HepG2 (cell line): ENCODE data around the gene MARCHF6. TPM values are rescaled to one million over a fixed set of nuclear protein-coding genes. Genes with fewer than 3 reads are reported as not detected.

ENCODE experiments used
- ATAC-seq: fragments of 200-7000 bp; cut with Tn5 transposase; 3 replicates; pipeline ENCODE4 v1.9.1; 2020; ENCODE audit warnings: mild to moderate bottlenecking, moderate library complexity
- BruUV-seq: library from RNA; stranded (reverse); fragments of 400-500 nt; replicated peaks from 2 replicates; lab custom pipeline; 2021; lab: Mats Ljungman, UMichigan
- CTCF ChIA-PET: fragments of 300-600 bp; formaldehyde crosslinking; extraction: SDS; loops from one replicate; lab custom pipeline; 2021; ENCODE audit warnings: low total read pairs, inconsistent platforms, low intra/inter-chr PET ratio; lab: Yijun Ruan, JAX
- POLR2A ChIA-PET: fragments of 350-600 bp; sonication (Branson Sonifier 250); formaldehyde crosslinking; loops from one replicate; lab custom pipeline; 2020; ENCODE audit warnings: antibody characterized with exemption, inconsistent platforms; lab: Yijun Ruan, JAX
- DNase-seq: peaks from one replicate; pipeline ENCODE4 v3.0.0-alpha.2; 2015; ENCODE audit warnings: low spot score
- FAIRE-seq: peaks from 3 replicates; lab custom pipeline; 2011; peaks lifted over from hg19 to GRCh38; lab: Jason Lieb, UNC
- H2AFZ ChIP-seq: one replicate; pipeline ENCODE4 v1.6.1; 2011; ENCODE audit warnings: low read length, inconsistent platforms
- H3K27ac ChIP-seq: fragments of 300-600 bp; 3 replicates; pipeline ENCODE4 v1.8.0; 2011; ENCODE audit warnings: mixed run types, mild to moderate bottlenecking, mixed read lengths, low read length, inconsistent platforms; ENCODE audit not compliant: insufficient read depth; ENCODE audit errors: extremely low read length
- H3K27me3 ChIP-seq, 2 experiments: fragments of 200-600 bp in 1 of 2; 2 replicates in 1 of 2; 3 replicates in 1 of 2; pipeline versions ENCODE4 v1.6.0 to v1.8.0; 2011; ENCODE audit warnings: low read length in 2 of 2, mild to moderate bottlenecking in 2 of 2, moderate library complexity in 2 of 2, inconsistent platforms in 1 of 2; ENCODE audit not compliant: insufficient read depth in 2 of 2, control insufficient read depth in 1 of 2
- H3K36me3 ChIP-seq, 2 experiments: fragments of 200-600 bp in 1 of 2; replicated peaks in 1 of 2; 2 replicates in 1 of 2; 3 replicates in 1 of 2; pipeline versions ENCODE4 v1.5.1 to v1.8.0; 2011; ENCODE audit warnings: low read length in 2 of 2, inconsistent platforms in 1 of 2; ENCODE audit not compliant: insufficient read depth in 2 of 2, control insufficient read depth in 1 of 2
- H3K4me1 ChIP-seq: 2 replicates; pipeline ENCODE4 v1.5.1; 2012; ENCODE audit warnings: low read length, inconsistent platforms; ENCODE audit not compliant: insufficient read depth
- H3K4me2 ChIP-seq: 2 replicates; pipeline ENCODE4 v1.6.0; 2011; ENCODE audit warnings: low read depth, low read length, inconsistent platforms
- H3K4me3 ChIP-seq, 3 experiments: fragments of 200-600 bp in 1 of 3; sonication (generic), shearing (Covaris generic) in 1 of 3; replicated peaks in 1 of 3; 2 replicates each; pipeline ENCODE4 v1.5.1; 2011 to 2016; ENCODE audit warnings: low read length in 3 of 3, inconsistent platforms in 2 of 3, low read depth in 2 of 3, mild to moderate bottlenecking in 2 of 3, control low read depth in 1 of 3, mixed read lengths in 1 of 3; ENCODE audit not compliant: insufficient read depth in 1 of 3
- H3K79me2 ChIP-seq: one replicate; pipeline ENCODE4 v1.6.1; 2011; ENCODE audit warnings: low read length, inconsistent platforms; ENCODE audit not compliant: insufficient read depth
- H3K9ac ChIP-seq: 2 replicates; pipeline ENCODE4 v1.6.0; 2011; ENCODE audit warnings: mild to moderate bottlenecking, low read depth, low read length, inconsistent platforms; ENCODE audit not compliant: insufficient read depth
- H3K9me3 ChIP-seq: 2 replicates; pipeline ENCODE4 v1.5.1; 2012; ENCODE audit warnings: mild to moderate bottlenecking, low read length
- H4K20me1 ChIP-seq: 2 replicates; pipeline ENCODE4 v1.6.0; 2011; ENCODE audit warnings: inconsistent platforms, mild to moderate bottlenecking, low read length, moderate library complexity; ENCODE audit not compliant: insufficient read depth
- ARID2 ChIP-seq: sonication (generic); formaldehyde crosslinking; IDR thresholded peaks from 2 replicates; pipeline ENCODE4 v1.8.1; 2022; ENCODE audit warnings: mild to moderate bottlenecking, missing genetic modification reagents, borderline replicate concordance
- CHD2 ChIP-seq: IDR thresholded peaks from 2 replicates; pipeline ENCODE4 v1.6.1; 2011; ENCODE audit warnings: low read depth, low read length, improper control_type of control experiment
- GTF2F1 ChIP-seq: fragments of 150-350 bp; IDR thresholded peaks from 2 replicates; pipeline ENCODE4 v1.6.1; 2014; ENCODE audit warnings: low read length
- KAT8 ChIP-seq: IDR thresholded peaks from 2 replicates; pipeline ENCODE4 v1.6.1; 2016; ENCODE audit warnings: missing genetic modification reagents, missing compliant biosample characterization
- MAFF ChIP-seq: IDR thresholded peaks from 2 replicates; pipeline ENCODE4 v1.6.1; 2011; ENCODE audit warnings: low read depth, low read length, improper control_type of control experiment
- MAFK ChIP-seq, 2 experiments: IDR thresholded peaks in 1 of 2; conservative IDR thresholded peaks in 1 of 2; 2 replicates each; pipeline ENCODE4 v1.6.1; 2011; ENCODE audit warnings: improper control_type of control experiment in 2 of 2, low read length in 2 of 2
- MXD4 ChIP-seq: IDR thresholded peaks from 2 replicates; pipeline ENCODE4 v1.6.1; 2016; ENCODE audit warnings: mild to moderate bottlenecking, missing biosample characterization, missing genetic modification reagents
- NFKB2 ChIP-seq: sonication (generic); formaldehyde crosslinking; IDR thresholded peaks from 2 replicates; pipeline ENCODE4 v1.4.0; 2020; ENCODE audit warnings: missing genetic modification reagents, borderline replicate concordance
- POLR2AphosphoS5 ChIP-seq: IDR thresholded peaks from 2 replicates; pipeline ENCODE4 v1.6.1; 2012; ENCODE audit warnings: low read depth, low read length
- REPIN1 ChIP-seq: sonication (generic); formaldehyde crosslinking; IDR thresholded peaks from 2 replicates; pipeline ENCODE4 v1.8.0; 2022; ENCODE audit warnings: missing genetic modification reagents, low read depth, mild to moderate bottlenecking, borderline replicate concordance
- SNAPC2 ChIP-seq: sonication (generic); formaldehyde crosslinking; IDR thresholded peaks from 2 replicates; pipeline ENCODE4 v1.8.1; 2022; ENCODE audit warnings: mild to moderate bottlenecking, missing genetic modification reagents
- YEATS4 ChIP-seq: sonication (generic); formaldehyde crosslinking; IDR thresholded peaks from 2 replicates; pipeline ENCODE4 v1.4.0; 2020; ENCODE audit warnings: missing genetic modification reagents, borderline replicate concordance
- ZNF333 ChIP-seq: sonication (generic); formaldehyde crosslinking; IDR thresholded peaks from 2 replicates; pipeline ENCODE4 v1.4.0; 2020; ENCODE audit warnings: mild to moderate bottlenecking, missing genetic modification reagents, borderline replicate concordance
- WGBS: methylation state at CpG from one replicate; pipeline ENCODE4 v1.1.6; 2017; ENCODE audit warnings: low lambda C conversion rate; 5-methylcytosine and 5-hydroxymethylcytosine counted together
- in situ Hi-C: cut with HindIII; loops from 2 replicates; pipeline ENCODE4 v1.10.0; 2017; ENCODE audit warnings: low pct_unique_long_range_greater_than_20kb; ENCODE audit not compliant: extremely low pct_ligation_motif_present
- intact Hi-C: fragments of 100-400 bp; cut with micrococcal nuclease; formaldehyde crosslinking; loops from one replicate; pipeline ENCODE4 v1.10.0; 2022; ENCODE audit not compliant: unreplicated experiment
- polyA plus RNA-seq, 8 experiments: library from polyadenylated mRNA; depleted of rRNA in 3 of 8; stranded (reverse) in 7 of 8; unstranded in 1 of 8; fragments of >200 nt; fragmentation: Illumina TruSeq in 4 of 8; extraction: Trizol in 4 of 8; gene quantifications; 2 replicates each; pipeline versions ENCODE4 v1.2.1 to v1.2.3, GENCODE V29; 2011 to 2016; ENCODE audit warnings: low read depth in 4 of 8, missing spikeins in 1 of 8, mixed read lengths in 1 of 8; ENCODE audit not compliant: insufficient read depth in 1 of 8
- total RNA-seq, 5 experiments: library from RNA; depleted of rRNA; stranded (reverse); fragments of >200 nt; fragmentation: Illumina TruSeq; extraction: Trizol; gene quantifications; 2 replicates each; pipeline ENCODE4 v1.2.3, GENCODE V29; 2016; ENCODE audit warnings: low read depth in 1 of 5
- TF ChIP-seq, protein P1 (sequence below): sonication (generic); formaldehyde crosslinking; IDR thresholded peaks from 2 replicates; pipeline ENCODE4 v1.5.1; 2020; ENCODE audit warnings: mild to moderate bottlenecking, missing genetic modification reagents, borderline replicate concordance

Gene MARCHF6
- total and polyA plus RNA-seq, 2 of the 13 experiments (the other 11 are each of a cell fraction or from before 2014, with no cell fraction given), result 48.6 to 107 TPM

DNA sequence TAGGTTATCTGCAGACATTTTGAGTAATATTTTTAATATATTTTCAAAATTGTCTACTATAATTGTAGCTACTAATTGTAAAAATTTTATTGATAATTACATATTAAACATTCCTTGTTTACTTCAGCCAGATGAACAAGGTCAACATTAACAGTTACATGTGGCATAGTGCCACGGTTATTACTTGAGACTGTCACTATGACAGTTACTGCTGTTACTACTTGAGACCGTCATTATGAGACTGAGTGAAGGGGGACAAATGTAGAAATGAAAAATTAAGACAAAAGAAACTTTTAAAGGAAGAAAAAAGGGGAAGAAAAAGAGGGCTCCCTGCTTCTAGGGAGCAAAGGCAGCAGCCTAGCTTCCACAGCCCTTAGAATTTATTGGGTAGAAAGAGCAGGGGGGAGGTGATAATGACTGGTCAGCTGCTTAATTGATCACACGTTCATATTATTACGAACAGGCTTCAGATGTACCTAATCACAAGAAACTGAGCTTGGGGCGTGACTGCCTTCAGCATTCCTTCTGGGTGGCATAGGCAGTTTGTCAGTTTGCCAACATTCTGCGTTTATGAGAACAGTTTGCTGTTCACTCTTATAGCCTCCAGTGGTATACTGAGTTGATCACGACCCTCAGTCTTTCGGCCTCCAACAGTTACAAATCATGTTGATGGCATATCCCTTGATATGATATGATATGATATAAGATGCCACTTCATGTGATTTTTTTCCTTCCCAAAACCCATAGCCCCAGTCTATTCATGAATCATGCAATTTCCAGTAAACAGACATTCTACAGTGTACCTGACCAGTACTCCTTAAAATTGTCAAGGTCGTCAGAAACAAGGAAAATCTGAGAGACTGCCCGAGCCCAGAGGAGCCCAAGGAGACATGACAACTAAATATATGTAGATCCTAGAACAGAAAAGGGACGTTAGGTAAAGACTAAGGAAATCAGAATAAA is 13.1 kb downstream of the MARCHF6 start:
- H4K20me1 ChIP-seq, result peaks cover 57% of the 10 kb centered on the region
- H3K9me3 ChIP-seq, result no peaks in the 10 kb centered on the region
- no peaks in the 10 kb centered on the region for H3K4me1 ChIP-seq
- no peak for ATAC-seq
- H3K9ac ChIP-seq, result no peak overlapping the region
- no peaks in the 10 kb centered on the region for H3K27me3 ChIP-seq
- BruUV-seq, result no TSS peak
- H3K4me3 ChIP-seq, result no peak overlapping the region
- intact Hi-C loops (no loop called here), in situ Hi-C loops (loop anchor here (10.0 kb wide), 1 partner anchor 82 kb away; no protein-coding TSS in a partner anchor)
- DNase-seq, result no peak
- peaks cover 99% of the 10 kb centered on the region for H3K79me2 ChIP-seq
- H3K27ac ChIP-seq, result no peak overlapping the region
- ChIA-PET CTCF (no interaction called here), POLR2A (no interaction called here)
- no peak for FAIRE-seq
- no peak overlapping the region for H3K4me2 ChIP-seq
- H2AFZ ChIP-seq, result no peak overlapping the region
- 93% methylated on average over 11 of the region's 11 CpGs for WGBS
- 0 out of 5 replicates have a peak, but pooled peaks cover 0 to 3% of the 10 kb centered on the region in 2 experiments for H3K36me3 ChIP-seq
- TF ChIP-seq MAFF (peak; percentile 17; the same call in 1 of the 2 replicates), MAFK (conservative IDR thresholded peaks at IDR 0.05 in 1 of 2, IDR thresholded peaks at IDR 0.05 in 1 of 2; ENCODE audit: low read length in 2 of 2) (peak; percentile 23 to 41; a peak in 3 of 4 replicates), NFKB2 (CRISPR knock-in tag) (no peak), YEATS4 (no peak)

- Histone ChIP-seq H4K20me1 (peaks cover 56% of the 10 kb centered on the region), H3K4me1 (no peaks in the 10 kb centered on the region), H3K9ac (no peak overlapping the region), H3K27ac (no peak overlapping the region), H3K4me2 (no peak overlapping the region), H3K9me3 (no peaks in the 10 kb centered on the region), H3K79me2 (peaks cover 99% of the 10 kb centered on the region), H3K27me3 (no peaks in the 10 kb centered on the region), H3K4me3 (no peak overlapping the region), H3K36me3 (0 out of 5 replicates have a peak, but pooled peaks cover 0 to 3% of the 10 kb centered on the region in 2 experiments), H2AFZ (no peak overlapping the region)
- no TSS peak for BruUV-seq
- no peak for DNase-seq
- in situ Hi-C loops (loop anchor here (10.0 kb wide), 1 partner anchor 83 kb away; no protein-coding TSS in a partner anchor), intact Hi-C loops (no loop called here)
- ATAC-seq, result no peak
- FAIRE-seq, result no peak
- POLR2A ChIA-PET, result interaction anchor here (1.4 kb wide), 1 partner anchor 15 kb away, joined by 5 read pairs; the partner anchor contains the start of gene MARCHF6
- 95% methylated on average over 1 of the region's 1 CpG for WGBS
- CTCF ChIA-PET, result no interaction called here
- TF ChIP-seq GTF2F1, result no peak
- no peak for TF ChIP-seq REPIN1 (CRISPR knock-in tag)
- no peak for TF ChIP-seq ARID2 (CRISPR knock-in tag)
- TF ChIP-seq KAT8 (CRISPR knock-in tag), result no peak
- no peak for TF ChIP-seq SNAPC2 (CRISPR knock-in tag)
- TF ChIP-seq, protein P1, sequence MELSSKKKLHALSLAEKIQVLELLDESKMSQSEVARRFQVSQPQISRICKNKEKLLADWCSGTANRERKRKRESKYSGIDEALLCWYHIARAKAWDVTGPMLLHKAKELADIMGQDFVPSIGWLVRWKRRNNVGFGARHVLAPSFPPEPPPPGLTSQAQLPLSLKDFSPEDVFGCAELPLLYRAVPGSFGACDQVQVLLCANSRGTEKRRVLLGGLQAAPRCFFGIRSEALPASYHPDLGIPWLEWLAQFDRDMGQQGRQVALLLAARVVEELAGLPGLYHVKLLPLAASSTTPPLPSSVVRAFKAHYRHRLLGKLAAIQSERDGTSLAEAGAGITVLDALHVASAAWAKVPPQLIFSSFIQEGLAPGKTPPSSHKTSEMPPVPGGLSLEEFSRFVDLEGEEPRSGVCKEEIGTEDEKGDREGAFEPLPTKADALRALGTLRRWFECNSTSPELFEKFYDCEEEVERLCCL (CRISPR knock-in tag), result no peak
- TF ChIP-seq MXD4 (CRISPR knock-in tag), result no peak
- no peak for TF ChIP-seq POLR2AphosphoS5
- TF ChIP-seq CHD2, result no peak
- TF ChIP-seq ZNF333 (CRISPR knock-in tag), result no peak
Measured at GRCh38 chr5:10367579-10367978, 14.1 kb downstream of the MARCHF6 start.
